ENCODE results near the gene SMPX.

The SMPX gene

DNA sequence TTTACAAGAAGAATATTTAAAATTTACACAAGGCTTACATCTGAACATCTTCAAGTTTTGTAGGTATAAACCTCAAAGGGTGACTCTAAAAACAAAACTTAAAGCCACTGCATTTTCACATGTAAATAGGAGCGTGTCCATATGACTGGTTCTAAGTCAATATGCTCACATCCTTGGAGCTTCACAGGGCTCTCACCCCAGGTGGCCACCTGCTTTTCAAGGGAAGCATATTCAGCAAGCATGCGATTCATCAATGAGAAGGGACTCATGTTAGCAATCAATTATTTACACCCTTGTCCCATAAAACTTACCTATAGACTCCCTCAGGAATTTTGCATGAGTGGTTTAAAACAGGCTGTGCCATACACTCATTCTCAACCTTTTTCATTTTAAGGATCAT, 82.0 kb downstream of the SMPX start:
- intact Hi-C loops (cut with DNase I; ENCODE audit: low total_unique reads) = no loop called here
- DNase-seq = no peak
- no peaks in the 10 kb centered on the region for H3K4me1 ChIP-seq
- no peaks in the 10 kb centered on the region for H3K36me3 ChIP-seq
- H3K27me3 ChIP-seq = no peaks in the 10 kb centered on the region
- TF ChIP-seq, protein P1, sequence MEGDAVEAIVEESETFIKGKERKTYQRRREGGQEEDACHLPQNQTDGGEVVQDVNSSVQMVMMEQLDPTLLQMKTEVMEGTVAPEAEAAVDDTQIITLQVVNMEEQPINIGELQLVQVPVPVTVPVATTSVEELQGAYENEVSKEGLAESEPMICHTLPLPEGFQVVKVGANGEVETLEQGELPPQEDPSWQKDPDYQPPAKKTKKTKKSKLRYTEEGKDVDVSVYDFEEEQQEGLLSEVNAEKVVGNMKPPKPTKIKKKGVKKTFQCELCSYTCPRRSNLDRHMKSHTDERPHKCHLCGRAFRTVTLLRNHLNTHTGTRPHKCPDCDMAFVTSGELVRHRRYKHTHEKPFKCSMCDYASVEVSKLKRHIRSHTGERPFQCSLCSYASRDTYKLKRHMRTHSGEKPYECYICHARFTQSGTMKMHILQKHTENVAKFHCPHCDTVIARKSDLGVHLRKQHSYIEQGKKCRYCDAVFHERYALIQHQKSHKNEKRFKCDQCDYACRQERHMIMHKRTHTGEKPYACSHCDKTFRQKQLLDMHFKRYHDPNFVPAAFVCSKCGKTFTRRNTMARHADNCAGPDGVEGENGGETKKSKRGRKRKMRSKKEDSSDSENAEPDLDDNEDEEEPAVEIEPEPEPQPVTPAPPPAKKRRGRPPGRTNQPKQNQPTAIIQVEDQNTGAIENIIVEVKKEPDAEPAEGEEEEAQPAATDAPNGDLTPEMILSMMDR (IDR thresholded peaks at IDR 0.05) = no peak
- H3K4me3 ChIP-seq = no peak overlapping the region
- no peaks in the 10 kb centered on the region for H3K9me3 ChIP-seq
- no peak overlapping the region for H3K27ac ChIP-seq

DNA sequence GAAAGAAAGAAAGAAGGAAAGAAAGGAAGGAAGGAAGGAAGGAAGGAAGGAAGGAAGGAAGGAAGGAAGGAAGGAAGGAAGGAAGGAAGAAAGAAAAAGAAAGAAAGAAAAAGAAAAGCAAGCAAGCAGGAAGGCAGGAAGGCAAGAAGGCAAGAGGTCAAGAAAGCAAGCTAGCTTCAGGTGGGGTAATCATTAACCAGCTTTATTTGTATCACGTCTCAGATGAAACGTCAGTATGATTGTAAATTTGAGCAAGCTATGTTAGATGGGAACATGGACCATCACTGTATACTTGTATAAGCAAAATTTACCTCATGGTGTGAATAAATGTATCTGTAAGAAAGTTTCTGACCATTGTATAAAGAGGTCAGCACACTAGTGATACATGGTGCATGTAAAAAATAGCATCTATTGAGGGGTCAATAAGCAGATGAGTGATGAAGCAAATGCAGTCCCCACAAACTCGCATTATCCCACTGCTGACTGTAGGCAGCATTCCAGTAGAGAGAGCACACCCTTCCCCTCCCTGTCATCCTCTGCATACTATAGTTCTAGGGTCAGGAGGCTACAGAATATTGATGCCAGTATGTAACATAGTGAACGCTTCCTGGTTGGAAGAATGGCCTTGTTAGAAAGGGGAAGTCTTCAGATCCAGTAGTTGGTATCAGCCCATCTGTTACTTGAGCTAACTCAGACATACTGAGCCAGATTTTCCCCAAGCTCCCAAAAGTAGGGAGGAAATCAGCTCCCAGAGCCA, 83.3 kb downstream of the SMPX start:
- no peak overlapping the region for H3K4me3 ChIP-seq
- H3K4me1 ChIP-seq = no peaks in the 10 kb centered on the region
- TF ChIP-seq, protein P1 (IDR thresholded peaks at IDR 0.05) = no peak
- no peak overlapping the region for H3K27ac ChIP-seq
- intact Hi-C loops (cut with DNase I; ENCODE audit: low total_unique reads) = no loop called here
- DNase-seq = no peak
- no peaks in the 10 kb centered on the region for H3K9me3 ChIP-seq
- H3K27me3 ChIP-seq = no peaks in the 10 kb centered on the region
- no peaks in the 10 kb centered on the region for H3K36me3 ChIP-seq

DNA sequence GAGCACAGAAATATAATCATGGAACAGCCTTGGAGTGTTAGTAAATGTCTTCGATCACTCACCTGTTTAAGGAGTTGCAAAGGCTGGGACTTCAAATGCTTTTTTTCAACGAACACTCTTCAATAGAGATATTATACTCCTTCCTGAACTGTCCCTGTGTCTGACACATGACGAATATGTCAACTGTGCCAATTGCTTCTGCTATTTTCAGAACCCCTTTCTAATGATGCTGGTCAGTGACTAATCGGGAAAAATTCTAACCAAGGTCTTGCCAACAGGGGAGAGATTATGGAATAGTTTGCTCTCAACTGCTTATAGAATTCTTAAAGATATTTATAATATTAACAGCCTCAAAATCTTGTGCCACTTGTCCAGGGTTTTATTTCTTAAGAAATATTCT, 91.2 kb downstream of the SMPX start:
- intact Hi-C loops (cut with DNase I; ENCODE audit: low total_unique reads) = no loop called here
- no peaks in the 10 kb centered on the region for H3K36me3 ChIP-seq
- TF ChIP-seq, protein P1 (IDR thresholded peaks at IDR 0.05) = no peak

DNA sequence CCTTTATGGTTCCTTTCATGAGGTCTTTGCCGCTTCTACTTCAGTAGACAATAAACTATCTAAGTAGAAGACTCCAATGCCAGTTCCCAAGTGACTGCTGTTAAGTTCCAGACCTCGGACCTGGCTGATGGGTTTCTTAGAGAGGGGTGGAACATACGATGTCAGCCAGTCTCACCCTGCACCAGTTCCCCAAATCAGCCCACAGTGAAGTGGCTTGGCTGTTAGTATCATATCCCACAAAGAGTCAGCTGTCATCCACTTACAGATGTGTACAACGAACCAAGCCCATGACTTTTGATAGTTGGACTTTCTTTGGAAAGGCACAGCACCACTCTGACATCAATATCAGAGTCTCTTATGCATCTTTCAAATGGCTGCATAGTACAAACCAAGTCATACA, 91.7 kb downstream of the SMPX start:
- no peaks in the 10 kb centered on the region for H3K36me3 ChIP-seq
- H3K4me1 ChIP-seq = no peaks in the 10 kb centered on the region
- intact Hi-C loops (cut with DNase I; ENCODE audit: low total_unique reads) = no loop called here
- H3K27me3 ChIP-seq = no peaks in the 10 kb centered on the region
- no peak overlapping the region for H3K27ac ChIP-seq
- no peak for DNase-seq
- H3K9me3 ChIP-seq = no peaks in the 10 kb centered on the region
- no peak overlapping the region for H3K4me3 ChIP-seq
- TF ChIP-seq, protein P1 (IDR thresholded peaks at IDR 0.05) = no peak

More for the DNA sequence above, 91.2 kb downstream of the SMPX start:
- no peak overlapping the region for H3K27ac ChIP-seq
- no peaks in the 10 kb centered on the region for H3K9me3 ChIP-seq
- H3K27me3 ChIP-seq = no peaks in the 10 kb centered on the region
- DNase-seq = no peak
- H3K4me1 ChIP-seq = no peaks in the 10 kb centered on the region
- H3K4me3 ChIP-seq = no peak overlapping the region

DNA sequence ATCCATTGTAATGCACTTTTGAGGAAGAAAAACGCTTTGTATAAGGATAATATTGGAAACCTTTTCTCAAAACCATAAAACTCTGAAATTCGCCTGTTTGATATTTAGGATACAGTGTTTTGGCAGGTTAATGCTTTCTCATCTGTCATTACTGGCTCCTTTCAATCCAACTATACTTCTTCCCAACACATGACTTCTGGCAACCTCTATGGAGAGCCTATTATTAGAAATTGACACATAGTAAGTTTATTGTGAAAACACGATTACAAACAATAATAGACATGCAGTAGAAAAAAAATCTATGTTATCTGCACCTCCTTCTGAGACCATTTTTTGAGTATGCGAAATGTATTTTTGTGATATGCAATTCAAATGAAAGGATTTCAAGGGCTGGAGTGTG, 95.2 kb downstream of the SMPX start:
- Histone ChIP-seq H3K9me3 (no peaks in the 10 kb centered on the region), H3K4me1 (no peaks in the 10 kb centered on the region), H3K36me3 (no peaks in the 10 kb centered on the region), H3K4me3 (no peak overlapping the region), H3K27ac (no peak overlapping the region), H3K27me3 (peaks cover 0 to 10% of the 10 kb centered on the region in 2 donors)
- intact Hi-C loops (cut with DNase I; ENCODE audit: low total_unique reads) = no loop called here
- TF ChIP-seq, protein P1 (IDR thresholded peaks at IDR 0.05) = no peak
- DNase-seq = no peak

Measured in tibial artery (tissue), 4 donors.